GM19238 (cell line): ENCODE measurements around the gene MYPOP.

ENCODE experiments used
- DNase-seq: peaks from one replicate; pipeline ENCODE4 v3.0.0; 2011; ENCODE audit warnings: low spot score; ENCODE audit not compliant: insufficient read length

MYPOP gene, protein sequence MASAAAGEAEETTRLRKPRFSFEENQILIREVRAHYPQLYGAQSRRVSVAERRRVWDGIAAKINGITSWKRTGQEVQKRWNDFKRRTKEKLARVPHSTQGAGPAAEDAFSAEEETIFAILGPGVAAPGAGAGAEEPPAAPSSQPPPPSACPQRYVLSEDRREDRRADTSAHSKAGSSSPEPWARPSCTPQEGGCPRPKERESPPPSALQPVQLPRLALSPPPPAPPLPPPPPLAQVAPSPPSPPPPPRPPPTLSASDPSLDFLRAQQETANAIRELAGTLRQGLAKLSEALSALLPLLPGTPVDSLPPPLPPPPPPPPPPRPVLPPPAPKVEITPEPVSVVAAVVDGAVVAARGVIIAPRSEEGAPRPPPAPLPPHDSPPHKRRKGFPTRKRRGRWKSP

DNA sequence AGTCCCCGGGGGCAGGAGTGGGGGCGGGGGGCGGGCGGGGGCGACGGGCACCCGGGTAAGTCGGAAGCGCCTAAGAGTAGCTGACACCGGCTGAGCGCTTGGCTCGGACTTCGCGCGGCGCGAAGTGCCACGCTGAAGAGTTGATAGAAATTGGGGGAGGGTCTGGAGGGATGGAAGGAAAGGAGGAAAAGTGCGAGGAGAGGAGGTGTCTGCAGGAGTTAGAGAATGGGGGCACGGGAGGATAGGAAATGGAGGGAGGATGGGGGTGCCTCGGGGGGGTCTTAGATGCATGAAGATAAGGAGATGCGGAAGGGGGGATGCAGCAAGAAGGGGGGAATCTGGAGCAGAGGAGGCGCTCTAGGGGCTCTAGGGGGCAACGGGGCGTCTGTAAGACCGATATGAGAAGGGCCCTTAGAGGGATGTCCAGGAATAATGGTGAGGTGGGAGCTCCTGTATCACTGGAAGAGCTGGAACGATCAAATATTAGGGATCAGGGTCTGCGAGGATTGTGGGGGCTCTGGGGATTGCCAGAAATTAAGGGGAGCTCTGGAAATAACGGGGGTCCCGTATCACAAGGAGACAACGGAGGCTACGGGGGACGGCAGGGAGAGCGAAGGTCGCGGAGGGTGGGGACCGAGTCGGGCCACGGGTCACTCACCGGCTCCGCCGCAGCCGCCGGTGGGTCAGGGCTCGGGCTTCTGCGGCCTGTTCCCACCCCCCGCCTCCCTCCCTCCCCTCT lies at the start of gene MYPOP:
Gene MYPOP (minus strand): TSS at position 702 of the 739 bp plus-strand sequence. CDS start 840 bp downstream, outside the sequence.
- peak; percentile 42 for DNase-seq

DNA sequence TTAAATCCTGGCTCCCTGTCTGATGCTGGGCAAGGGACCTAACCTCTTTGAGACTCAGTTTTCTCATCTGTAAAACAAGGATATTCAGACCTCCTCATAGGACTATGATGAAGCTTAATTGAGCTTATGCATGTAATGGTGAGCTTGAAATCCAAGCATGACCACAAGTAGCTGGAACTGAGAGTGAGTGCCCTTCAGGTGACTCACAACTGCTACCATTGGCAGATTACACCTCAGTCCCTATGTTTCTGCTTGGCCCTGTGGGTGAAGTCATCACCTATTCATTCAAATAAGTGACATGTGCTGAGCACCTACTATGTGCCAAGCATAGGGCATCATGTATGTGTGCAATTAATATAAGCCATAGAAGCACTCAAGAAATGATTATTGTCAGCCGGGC lies 45.5 kb upstream of the MYPOP start:
- DNase-seq: no peak

DNA sequence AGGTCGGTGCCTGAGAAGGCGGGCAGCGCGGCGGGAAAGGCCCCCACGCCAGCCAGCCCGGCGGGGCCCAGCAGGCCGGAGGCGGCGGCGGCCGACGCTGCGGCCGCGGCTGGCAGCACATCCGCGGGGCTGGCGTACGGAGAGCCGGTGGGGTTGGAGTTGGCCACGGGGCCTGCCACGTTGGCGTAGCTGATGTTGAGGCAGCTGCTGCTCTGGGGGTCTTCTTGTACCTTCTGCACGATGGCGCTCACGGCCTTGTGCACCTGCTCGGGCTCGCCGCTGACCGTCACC lies 38.0 kb upstream of the MYPOP start:
- no peak for DNase-seq

DNA sequence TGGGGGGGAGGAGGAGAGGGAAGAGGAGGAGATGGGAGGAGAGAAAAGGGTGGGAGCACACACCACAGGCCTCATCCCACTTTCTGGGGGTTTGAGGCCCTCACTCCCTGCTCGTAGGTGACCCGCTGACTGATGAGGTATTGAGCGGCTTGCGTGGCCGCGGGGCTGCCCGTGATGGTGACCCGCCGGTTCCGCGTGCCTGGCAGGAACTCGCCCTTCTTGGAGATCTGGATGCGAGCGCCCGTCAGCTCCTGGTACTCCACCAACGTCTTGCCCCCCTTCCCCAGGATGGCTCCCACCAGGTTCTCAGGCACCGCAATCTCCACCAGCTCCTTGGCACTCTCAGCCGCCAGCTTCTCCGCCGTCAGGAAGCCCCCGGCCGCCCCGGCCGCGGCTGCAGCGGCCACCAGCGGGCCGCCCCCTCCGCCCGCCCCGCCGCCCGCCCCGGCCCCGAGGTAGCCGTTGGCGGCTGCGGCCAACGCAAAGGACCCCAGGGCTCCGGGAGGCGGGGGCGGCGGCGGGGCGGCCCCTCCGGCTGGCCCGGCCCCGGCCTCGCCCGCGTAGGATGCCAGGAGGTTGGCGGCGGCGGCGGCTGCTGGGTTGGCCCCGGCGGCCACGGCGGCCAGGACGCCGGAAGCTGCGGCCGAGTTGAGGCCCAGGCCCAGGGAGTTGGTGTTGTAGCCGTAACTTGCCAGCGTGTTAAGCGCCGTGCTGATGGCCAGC lies 37.5 kb upstream of the MYPOP start:
- no peak for DNase-seq

DNA sequence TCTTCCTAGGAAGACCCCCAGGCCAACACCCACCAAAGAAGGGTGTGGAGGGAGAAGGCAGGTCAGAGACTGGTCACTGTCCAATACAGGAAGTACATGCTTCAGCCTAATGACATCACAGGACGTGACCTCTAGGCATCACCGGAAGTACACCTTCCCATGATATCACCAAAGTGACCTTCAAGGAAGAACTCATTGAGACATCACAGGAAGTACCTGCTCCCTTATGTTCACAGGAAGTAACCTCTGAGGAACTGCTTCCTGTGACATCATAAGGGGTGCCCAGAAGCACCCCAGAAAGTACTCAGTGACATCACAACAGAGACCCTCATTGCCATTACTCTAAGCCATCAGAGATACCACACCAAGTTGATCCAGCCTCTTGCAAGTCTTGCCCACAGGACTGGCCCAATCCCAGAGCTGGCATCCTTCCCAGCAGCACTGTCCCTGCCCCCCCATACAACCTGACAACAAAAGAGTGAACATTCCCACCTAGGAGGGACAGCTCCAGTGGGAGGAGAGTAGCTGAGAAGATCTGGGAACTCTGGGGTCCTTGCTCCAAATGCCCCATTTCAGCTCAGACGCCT lies 36.4 kb upstream of the MYPOP start:
- no peak for DNase-seq

DNA sequence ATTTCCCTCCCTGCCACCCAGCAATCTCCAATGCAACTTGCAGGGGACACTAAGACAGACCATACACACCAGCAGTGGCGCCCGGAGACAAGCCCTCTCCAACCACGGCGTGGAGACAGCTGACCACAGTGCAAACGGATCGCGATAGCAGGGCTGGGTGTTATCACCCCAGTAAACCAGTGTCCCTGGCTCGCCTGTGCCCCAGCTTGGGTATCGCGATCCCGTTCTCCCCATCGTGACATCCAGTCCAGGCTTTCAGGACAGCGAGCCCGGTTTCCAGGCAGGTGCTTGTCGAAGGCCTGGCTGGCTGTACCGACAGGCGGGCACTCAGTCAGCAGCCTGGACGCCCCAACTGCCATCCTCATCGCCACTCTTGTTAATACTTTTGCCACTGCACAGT lies 32.9 kb upstream of the MYPOP start:
- no peak for DNase-seq

DNA sequence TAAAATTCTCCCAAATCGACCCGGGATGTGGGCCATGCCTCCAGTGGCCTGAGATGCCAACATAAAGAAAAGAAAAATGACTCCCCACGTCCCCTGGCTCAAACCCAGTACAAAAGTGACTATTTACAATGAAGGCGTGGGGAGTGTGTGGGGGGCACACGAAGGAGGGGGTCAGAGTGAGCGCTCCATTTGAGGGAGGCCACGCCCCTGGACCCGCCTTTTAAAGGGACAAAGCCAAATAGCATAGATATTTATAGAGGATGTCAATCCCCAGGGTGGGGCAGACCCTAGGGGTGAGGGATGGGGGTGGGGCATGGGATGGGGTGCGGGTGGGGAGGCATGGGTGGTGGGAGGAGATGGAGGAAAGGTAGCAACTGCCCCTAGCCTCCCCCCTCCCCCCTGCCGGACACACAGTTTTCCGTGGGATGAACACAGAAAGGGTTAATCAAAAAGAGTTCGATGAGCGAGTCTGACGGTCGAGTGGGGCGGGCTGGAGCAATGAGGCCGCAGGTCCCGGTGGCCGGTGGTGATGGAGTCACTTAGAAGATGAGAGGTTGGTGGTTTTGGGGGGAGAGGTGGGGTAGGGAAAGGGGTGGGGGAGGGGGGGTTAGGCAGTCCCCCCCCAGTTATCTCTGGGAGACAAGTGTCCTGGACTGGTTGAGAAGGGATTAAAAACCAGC lies 32.3 kb upstream of the MYPOP start:
- DNase-seq: no peak

DNA sequence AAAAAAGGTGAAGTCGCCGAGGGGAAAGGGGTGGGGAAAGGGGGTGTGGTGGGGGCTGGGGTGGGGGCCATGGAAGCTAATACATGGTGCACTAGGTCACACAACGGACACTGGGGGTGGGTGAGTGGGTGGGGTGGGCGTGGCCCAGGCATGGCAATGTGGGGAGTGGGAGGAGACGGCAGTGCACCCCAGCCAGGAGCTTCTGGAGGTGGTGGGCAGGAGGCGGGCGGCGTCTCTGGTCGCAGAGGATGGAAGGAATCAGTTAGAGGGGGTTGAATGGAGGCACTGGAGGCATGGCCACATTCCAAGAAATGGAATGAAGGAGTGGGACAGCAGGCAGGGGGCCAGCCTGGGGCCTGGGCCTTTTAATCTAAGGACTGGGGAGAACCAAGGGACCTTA lies 31.3 kb upstream of the MYPOP start:
- DNase-seq: no peak

DNA sequence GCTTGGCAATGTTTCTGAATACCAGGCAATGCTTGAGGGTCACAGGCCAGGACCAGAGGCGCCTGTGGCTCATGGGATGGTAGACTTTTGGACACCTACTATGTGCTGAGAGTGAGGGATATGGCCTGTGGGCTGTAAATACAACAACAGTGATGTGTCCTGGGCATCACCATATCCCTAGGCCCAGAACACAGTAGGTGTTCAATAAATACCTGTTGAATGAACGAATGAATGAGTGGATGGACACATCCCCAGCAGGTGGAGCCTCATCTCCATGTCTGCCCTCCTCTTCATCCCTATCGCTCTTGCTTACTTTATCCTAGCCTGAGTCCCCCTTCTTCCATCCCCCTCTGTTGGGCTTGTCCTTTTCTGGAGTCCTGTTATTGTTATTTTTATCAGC lies 28.6 kb upstream of the MYPOP start:
- DNase-seq: no peak

DNA sequence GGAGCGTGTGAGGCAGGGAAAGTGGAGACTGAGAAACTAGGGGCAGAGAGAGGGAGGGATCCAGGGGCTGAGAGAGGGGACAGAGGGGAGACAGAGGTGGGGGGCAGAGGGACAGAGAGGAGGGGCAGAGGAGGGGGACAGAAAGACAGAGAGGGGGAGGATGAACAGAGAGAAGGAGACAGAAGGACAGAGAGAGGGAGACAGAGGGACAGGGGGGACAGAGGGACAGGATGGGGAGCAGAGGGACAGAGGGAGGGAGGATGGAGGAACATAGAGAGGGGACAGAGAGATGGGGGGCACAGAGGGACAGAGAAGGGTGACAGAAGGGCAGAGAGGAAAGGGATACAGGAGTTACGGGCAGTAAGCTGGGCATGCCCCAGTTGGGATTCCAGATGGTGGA lies 26.8 kb upstream of the MYPOP start:
- DNase-seq: no peak

DNA sequence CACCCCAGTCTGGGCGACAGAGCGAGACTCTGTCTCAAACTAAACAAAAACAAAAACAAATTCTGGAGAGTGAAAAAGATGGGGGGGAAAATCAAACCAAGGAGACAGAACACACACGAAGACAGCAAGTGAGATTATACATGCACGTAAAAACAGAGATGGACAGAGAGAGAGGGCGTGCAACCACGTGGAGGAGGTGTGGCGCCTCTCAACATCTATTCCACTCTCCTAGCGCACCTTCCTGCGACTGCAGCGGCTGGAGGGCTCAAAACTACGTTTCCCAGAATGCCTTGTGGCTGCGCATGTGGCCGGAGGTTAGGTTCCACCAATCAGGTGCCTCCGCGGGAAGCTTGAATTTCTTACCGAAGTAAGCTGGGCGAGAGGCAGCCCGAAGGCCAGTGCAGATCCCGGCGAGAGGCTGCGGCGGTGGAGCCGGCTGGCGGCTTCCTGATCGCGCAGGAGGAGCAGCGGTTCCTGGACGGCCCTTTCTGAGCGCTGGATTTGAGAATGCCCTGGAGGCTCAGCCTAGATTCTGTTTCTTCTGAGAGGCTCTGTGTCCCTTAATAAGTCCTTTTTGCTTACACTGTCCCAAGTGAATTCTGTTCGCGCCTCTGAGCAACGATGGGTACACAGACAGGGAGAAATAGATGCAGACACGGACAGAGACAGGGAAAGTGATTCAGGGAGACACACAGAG lies 25.3 kb upstream of the MYPOP start:
- peak; percentile 98 for DNase-seq

DNA sequence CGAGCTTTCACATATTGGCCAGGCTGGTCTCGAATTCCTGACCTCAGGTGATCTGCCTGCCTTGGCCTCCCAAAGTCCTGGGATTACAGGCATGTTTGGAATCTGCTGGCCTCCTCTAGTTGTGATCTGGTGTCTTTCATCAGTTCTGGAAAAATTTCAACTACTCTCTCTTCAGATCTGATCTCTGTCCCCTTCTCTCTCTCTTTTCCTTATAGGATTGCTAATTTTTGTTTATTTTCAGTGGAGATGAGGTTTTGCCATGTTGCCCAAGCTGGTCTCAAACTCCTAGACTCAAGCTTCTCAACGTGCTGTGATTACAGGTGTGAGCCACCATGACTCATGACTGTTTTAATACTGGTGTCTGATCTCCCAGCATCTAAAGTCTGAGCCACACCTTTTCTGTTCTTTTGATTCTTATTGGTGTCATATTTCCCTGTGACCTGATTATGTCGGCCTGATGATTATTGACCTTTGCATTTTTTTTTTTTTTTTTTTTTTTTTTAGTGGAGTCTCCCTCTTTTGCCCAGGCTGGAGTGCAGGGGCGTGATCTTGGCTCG lies 22.6 kb upstream of the MYPOP start:
- no peak for DNase-seq

DNA sequence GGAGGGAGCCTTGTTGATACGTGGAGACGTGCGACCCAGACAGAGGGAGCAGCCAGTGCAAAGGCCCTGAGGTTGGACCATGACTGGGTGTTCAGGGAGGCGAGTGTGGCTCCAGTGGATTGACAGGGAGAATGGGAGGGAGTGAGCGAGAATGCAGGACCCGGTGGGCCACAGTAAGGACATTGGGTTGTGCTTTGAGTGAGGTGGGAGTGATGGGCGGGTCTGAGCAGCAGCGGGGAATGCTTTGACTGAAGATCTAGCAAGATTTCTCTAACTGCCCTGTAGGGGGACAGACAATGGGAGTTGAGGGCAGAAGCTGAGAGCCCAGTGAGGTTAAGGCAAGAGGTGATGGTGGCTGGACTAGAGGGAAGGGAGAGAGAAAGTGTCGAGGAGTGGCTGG lies 19.9 kb upstream of the MYPOP start:
- DNase-seq: no peak

DNA sequence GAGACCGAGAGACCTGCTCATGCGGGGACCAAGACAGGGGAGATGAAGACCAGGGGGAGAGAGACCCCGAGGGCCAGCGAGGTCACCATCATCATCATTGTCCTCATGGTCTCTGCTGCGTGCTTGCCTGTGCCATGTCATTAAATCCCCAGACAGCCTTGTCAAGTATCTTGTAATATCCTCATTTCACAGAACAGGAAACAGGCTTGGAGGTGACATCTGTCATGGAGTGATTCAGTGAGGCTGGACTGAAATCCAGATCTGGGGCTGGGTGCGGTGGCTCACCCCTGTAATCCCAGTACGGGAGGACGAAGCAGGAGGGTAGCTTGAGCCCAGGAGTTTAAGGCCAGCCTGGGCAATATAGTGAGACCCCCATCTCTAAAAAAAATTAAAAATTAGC lies 18.0 kb upstream of the MYPOP start:
- DNase-seq: no peak

DNA sequence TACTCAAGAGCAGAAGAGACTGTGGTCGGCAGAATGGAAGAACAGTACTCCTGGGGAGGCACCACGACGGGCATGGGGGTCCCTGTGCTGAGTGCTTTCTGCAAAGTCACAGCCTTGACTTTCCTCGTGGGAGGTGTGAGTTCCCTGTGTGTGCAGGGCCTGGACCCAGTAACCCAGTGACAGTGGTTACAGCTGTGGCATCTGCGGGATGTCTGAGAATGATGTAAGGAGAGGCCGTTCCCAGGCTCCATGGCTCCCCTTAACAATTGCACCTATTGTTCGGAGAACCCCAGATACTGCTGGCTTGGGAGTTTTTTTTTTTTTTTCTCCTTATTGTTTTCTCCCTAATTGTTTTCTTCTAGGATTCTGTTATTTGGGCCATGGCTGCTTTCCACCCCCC lies 17.3 kb upstream of the MYPOP start:
- DNase-seq: no peak

DNA sequence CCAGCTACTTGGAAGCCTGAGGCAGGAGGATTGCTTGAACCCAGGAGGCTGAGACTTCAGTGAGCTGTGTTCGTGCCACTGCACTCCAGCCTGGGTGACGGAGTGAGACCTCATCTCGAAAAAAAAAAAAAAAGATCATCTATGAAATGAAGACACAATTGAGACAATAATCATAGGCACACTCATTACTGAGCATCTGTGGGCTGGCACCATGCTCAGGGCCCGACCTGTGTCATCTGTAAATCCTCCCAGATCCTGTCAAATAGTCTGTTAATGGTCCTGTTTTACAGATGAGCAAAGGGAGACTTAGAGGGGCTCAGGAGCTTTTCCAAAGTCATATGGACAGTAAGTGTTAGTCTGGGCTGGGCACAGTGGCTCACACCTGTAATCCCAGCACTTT lies 16.3 kb upstream of the MYPOP start:
- DNase-seq: no peak

DNA sequence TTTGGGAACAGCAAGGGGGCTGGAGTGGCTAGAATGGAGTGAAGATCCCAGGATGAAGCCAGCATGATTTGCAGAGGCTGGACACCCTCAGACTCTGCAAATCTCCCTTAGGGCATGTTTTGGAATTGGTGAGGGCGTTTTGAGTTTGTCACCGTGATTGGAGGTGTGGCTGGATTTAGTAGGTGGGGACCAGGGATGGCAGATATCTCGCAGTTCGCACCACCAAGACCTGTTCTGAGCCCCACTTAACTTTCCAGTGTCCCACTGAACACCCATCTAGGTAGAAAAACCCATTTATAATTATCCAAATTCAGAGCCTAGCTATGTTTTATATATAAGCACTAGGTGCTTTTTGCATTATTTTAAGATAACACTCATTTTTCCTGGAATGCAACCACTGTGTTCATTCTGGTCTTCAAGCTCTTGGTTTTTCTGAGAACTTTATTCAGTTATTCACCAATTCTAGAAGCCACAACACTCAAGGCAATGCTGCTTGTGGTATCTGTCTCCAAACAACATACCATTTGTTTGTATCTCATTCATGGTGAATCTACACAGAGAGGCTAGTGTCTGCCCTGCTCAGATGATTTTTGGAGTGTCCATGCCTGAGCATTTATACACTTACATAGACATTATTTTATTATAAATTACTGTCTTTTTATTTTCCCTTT lies 15.1 kb upstream of the MYPOP start:
- DNase-seq: no peak

DNA sequence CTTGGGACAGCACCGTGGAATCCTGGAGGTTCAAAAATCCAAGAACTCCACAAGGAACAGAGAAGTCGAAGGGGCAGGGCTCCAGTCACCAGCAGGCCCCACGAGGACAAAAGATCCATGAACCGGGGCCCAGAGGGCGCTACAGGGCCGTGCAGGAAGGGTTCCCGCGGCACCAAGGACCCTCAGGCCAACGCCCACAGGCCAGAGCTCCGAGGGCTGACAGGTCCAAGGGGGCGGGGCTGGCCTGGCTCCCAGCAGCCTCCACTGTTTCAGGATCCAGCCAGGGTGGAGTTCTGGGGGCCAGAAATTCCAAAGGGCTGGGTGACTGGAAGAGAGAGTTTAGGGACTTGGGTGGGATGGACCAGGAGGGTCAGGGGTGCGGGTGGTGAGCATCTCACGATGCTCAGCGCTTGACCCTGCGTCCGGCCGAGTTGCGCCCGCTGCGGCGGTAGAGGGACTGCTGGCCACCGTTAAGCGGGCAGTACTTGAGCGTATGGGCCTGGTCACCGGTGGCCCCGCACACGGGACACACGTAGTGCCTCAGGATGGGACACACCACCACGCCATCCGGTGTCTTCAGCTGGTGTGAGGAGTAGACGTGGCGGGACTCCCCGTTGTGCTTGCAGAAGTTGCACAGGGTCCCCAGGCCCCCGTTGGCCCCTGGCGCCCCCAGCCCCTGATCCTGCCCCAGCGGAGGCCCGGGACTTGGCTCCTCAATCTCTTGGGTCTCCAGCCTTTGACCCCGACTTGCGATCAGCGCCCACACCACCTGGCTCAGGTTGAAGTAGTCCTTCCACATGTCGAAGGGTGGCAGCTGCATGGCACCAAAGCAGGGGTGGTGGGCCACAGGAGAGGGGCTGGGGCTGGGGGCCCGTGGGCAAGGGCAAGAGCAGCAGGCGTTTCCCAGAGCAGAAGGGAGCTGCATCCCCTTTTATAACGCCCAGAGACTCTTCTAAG lies 11.7 kb upstream of the MYPOP start, which contains the start of gene NANOS2:
Gene NANOS2 (minus strand): TSS at position 905 of the 957 bp plus-strand sequence. CDS start 85 bp downstream, at position 820.
- no peak for DNase-seq

DNA sequence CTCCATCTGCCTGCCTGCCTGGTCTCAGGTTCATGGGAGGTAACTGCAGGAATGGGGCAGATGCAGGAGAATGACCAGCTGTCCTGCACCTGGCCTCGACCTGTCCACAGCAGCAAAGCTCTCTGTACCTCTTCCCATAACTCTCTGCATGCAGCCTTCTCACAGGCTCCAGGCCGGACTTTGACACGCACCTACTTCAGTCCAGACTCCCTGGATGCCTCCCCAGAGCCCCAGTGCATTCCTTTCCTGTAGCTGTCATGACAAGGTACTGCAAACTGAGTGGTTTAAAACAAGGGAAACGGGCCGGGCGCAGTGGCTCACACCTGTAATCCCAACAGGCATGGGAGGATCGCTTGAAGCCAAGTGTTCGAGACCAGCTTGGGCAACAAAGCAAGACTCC lies 8.9 kb upstream of the MYPOP start:
- DNase-seq: no peak
